Memory B cell (primary cell): ENCODE results near the gene GPC6.

Experiments used
- ATAC-seq: fragments of 150-1000 bp; cut with Tn5 transposase; 2 replicates; pipeline ENCODE4 v1.10.0; 2021; ENCODE audit warnings: low read depth, mild to moderate bottlenecking, moderate library complexity
- DNase-seq, 2 donors: peaks; one replicate each; pipeline ENCODE4 v3.0.0; 2022; ENCODE audit warnings: low spot score in 2 of 2
- H3K27ac Mint-ChIP-seq: one replicate; pipeline ENCODE4 v1.8.0; 2022; ENCODE audit warnings: mild to moderate bottlenecking, moderate library complexity, mixed read lengths
- H3K27me3 Mint-ChIP-seq: one replicate; pipeline ENCODE4 v1.8.0; 2022; ENCODE audit warnings: mixed read lengths
- H3K36me3 Mint-ChIP-seq: one replicate; pipeline ENCODE4 v1.8.0; 2022; ENCODE audit warnings: mild to moderate bottlenecking, mixed read lengths
- H3K4me1 Mint-ChIP-seq: one replicate; pipeline ENCODE4 v1.8.0; 2022; ENCODE audit warnings: mixed read lengths
- H3K4me3 Mint-ChIP-seq: one replicate; pipeline ENCODE4 v1.8.0; 2022; ENCODE audit warnings: mild to moderate bottlenecking, moderate library complexity, mixed read lengths
- H3K9me3 Mint-ChIP-seq: one replicate; pipeline ENCODE4 v1.8.0; 2022; ENCODE audit warnings: mixed read lengths

GPC6 gene

DNA sequence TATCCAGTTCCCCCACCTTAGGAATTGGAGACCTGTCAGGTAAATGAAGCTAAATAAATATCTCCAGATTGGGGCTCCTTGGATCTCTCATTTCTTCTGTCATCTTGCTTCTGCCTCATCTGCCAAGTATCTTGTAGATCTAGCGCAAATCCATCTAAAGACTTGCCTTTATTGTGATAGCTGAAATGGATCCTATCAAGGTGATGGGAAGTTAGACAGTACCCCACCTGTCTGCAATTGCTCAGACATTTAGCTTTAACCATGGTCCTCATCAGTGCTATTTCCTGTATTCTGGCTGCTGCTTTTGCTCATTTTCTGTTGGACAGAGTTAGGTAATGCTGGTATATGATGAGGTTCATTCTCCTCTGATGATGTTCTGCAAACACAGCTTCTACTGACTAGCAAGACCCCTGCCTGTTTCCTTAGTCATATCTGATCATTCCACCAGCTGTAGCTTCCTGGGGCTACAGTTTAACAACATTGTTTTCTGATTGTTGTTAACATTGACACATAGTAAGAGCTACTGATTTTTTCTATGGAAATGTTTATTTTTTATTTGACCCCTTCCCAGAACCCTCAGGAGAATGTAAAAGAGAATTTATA, 912.9 kb downstream of the GPC6 start:
- Mint-ChIP-seq H3K27ac (no peak overlapping the region), H3K27me3 (no peaks in the 10 kb centered on the region), H3K4me3 (no peak overlapping the region), H3K9me3 (no peaks in the 10 kb centered on the region), H3K4me1 (no peaks in the 10 kb centered on the region), H3K36me3 (no peaks in the 10 kb centered on the region)
- DNase-seq = no peak
- ATAC-seq = no peak

DNA sequence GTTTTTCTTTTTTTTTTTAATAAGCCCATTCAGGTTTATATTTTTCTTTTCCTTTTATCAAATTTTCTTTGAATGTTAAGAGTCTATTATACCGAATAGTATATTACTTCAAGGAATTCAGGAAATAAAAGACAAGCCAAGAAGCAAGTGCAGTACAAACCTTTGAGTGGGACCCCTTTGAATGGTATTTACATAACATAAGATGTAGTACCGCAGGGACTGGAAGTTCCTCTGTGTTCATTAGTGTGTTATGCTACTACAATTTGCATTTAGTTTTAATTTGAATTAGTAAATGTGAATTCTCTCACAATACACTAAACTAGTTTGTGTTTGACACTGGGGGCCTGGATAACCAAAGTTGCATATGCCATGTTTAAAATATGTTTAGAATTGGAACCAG, 913.4 kb downstream of the GPC6 start:
- Mint-ChIP-seq H3K36me3 (no peaks in the 10 kb centered on the region), H3K4me1 (no peaks in the 10 kb centered on the region), H3K27ac (no peak overlapping the region), H3K27me3 (no peaks in the 10 kb centered on the region), H3K4me3 (no peak overlapping the region), H3K9me3 (no peaks in the 10 kb centered on the region)
- ATAC-seq = no peak
- no peak for DNase-seq

GRCh38 chr13:94140511-94140910, 913.9 kb downstream of the GPC6 start:
- DNase-seq (no peak), ATAC-seq (no peak)
- Mint-ChIP-seq H3K27ac (no peak overlapping the region), H3K9me3 (no peaks in the 10 kb centered on the region), H3K27me3 (no peaks in the 10 kb centered on the region), H3K36me3 (no peaks in the 10 kb centered on the region), H3K4me3 (no peak overlapping the region), H3K4me1 (no peaks in the 10 kb centered on the region)

- no peak for ATAC-seq
- H3K9me3 Mint-ChIP-seq = no peaks in the 10 kb centered on the region
- no peaks in the 10 kb centered on the region for H3K36me3 Mint-ChIP-seq
- H3K27me3 Mint-ChIP-seq = no peaks in the 10 kb centered on the region
- no peaks in the 10 kb centered on the region for H3K4me1 Mint-ChIP-seq
- no peak overlapping the region for H3K27ac Mint-ChIP-seq
- H3K4me3 Mint-ChIP-seq = no peak overlapping the region
- no peak for DNase-seq
These were observed 917.2 kb downstream of the GPC6 start for GRCh38 chr13:94143624-94144350.

- no peaks in the 10 kb centered on the region for H3K27me3 Mint-ChIP-seq
- H3K4me1 Mint-ChIP-seq = no peaks in the 10 kb centered on the region
- no peak overlapping the region for H3K4me3 Mint-ChIP-seq
- DNase-seq (no peak), ATAC-seq (no peak)
- no peaks in the 10 kb centered on the region for H3K9me3 Mint-ChIP-seq
- no peak overlapping the region for H3K27ac Mint-ChIP-seq
- H3K36me3 Mint-ChIP-seq = no peaks in the 10 kb centered on the region
These were observed 919.4 kb downstream of the GPC6 start for GRCh38 chr13:94145966-94146365.

GRCh38 chr13:94153586-94153985, 927.0 kb downstream of the GPC6 start:
- Mint-ChIP-seq H3K4me3 (no peak overlapping the region), H3K36me3 (no peaks in the 10 kb centered on the region)

GRCh38 chr13:94154367-94154766, 927.8 kb downstream of the GPC6 start:
- Mint-ChIP-seq H3K36me3 (no peaks in the 10 kb centered on the region), H3K4me3 (no peak overlapping the region), H3K27me3 (no peaks in the 10 kb centered on the region), H3K9me3 (peaks cover 1% of the 10 kb centered on the region), H3K4me1 (no peaks in the 10 kb centered on the region), H3K27ac (no peak overlapping the region)
- DNase-seq (no peak), ATAC-seq (no peak)

More at GRCh38 chr13:94153586-94153985, 927.0 kb downstream of the GPC6 start:
- Mint-ChIP-seq H3K27me3 (no peaks in the 10 kb centered on the region), H3K27ac (no peak overlapping the region), H3K9me3 (peaks cover 1% of the 10 kb centered on the region), H3K4me1 (no peaks in the 10 kb centered on the region)
- no peak for ATAC-seq
- DNase-seq = no peak

GRCh38 chr13:94157705-94158218, 931.2 kb downstream of the GPC6 start:
- Mint-ChIP-seq H3K36me3 (no peaks in the 10 kb centered on the region), H3K27me3 (no peaks in the 10 kb centered on the region), H3K4me3 (no peak overlapping the region), H3K9me3 (peaks cover 1% of the 10 kb centered on the region), H3K4me1 (no peaks in the 10 kb centered on the region), H3K27ac (no peak overlapping the region)
- DNase-seq (no peak), ATAC-seq (no peak)

DNA sequence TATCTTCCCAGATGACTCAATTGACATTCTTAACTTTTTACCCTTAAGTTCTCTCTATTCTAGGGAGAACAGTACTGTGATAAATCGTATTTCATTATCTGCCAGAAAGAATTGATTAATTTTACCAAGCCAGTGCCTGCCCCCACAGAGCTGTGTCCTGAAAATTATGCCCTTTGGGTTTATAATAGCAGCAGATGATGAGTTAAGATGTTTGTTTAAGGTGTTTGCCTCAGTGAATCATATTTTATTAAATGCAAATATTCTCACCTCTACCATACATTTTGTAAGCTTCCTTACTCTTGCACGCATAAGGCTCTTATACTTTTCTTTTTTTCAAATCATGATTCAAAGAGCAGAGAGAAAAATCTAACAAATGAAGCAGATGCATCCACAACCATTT, 934.3 kb downstream of the GPC6 start:
- H3K9me3 Mint-ChIP-seq = peaks cover 1% of the 10 kb centered on the region
- H3K27me3 Mint-ChIP-seq = no peaks in the 10 kb centered on the region
- DNase-seq = no peak
- H3K4me1 Mint-ChIP-seq = no peaks in the 10 kb centered on the region
- no peak overlapping the region for H3K4me3 Mint-ChIP-seq
- no peak for ATAC-seq
- no peaks in the 10 kb centered on the region for H3K36me3 Mint-ChIP-seq
- no peak overlapping the region for H3K27ac Mint-ChIP-seq

GRCh38 chr13:94162289-94162688, 935.7 kb downstream of the GPC6 start:
- H3K27ac Mint-ChIP-seq = no peak overlapping the region
- no peak overlapping the region for H3K4me3 Mint-ChIP-seq
- ATAC-seq (no peak), DNase-seq (no peak)
- H3K27me3 Mint-ChIP-seq = no peaks in the 10 kb centered on the region
- H3K9me3 Mint-ChIP-seq = peaks cover under 1% of the 10 kb centered on the region
- H3K36me3 Mint-ChIP-seq = no peaks in the 10 kb centered on the region
- H3K4me1 Mint-ChIP-seq = no peaks in the 10 kb centered on the region

DNA sequence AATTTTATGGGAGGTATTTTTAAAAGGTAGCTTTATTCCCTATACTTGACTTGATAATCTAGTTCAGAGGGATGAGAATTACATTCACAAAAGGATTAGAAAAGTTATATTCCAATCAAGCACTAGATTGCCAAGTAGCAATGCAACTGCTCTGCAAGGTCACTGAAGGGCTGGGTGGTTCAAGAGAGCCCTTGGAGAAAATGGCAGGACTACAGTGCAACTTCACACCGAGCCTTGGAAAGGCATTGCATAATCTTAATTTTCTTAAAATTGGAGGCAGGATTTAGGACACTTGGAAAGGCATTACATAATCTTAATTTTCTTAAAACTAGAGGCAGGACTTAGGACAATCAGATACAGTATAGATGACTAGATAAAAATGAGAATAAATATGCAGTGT, 936.9 kb downstream of the GPC6 start:
- Mint-ChIP-seq H3K9me3 (peaks cover 2% of the 10 kb centered on the region), H3K27ac (no peak overlapping the region), H3K36me3 (no peaks in the 10 kb centered on the region), H3K4me3 (no peak overlapping the region), H3K4me1 (no peaks in the 10 kb centered on the region), H3K27me3 (no peaks in the 10 kb centered on the region)
- DNase-seq (no peak), ATAC-seq (no peak)

- Mint-ChIP-seq H3K27ac (no peak overlapping the region), H3K27me3 (no peaks in the 10 kb centered on the region), H3K4me3 (no peak overlapping the region), H3K4me1 (no peaks in the 10 kb centered on the region), H3K9me3 (peaks cover 2% of the 10 kb centered on the region), H3K36me3 (no peaks in the 10 kb centered on the region)
- DNase-seq (no peak), ATAC-seq (no peak)
These were observed 942.3 kb downstream of the GPC6 start for GRCh38 chr13:94168783-94169453.

DNA sequence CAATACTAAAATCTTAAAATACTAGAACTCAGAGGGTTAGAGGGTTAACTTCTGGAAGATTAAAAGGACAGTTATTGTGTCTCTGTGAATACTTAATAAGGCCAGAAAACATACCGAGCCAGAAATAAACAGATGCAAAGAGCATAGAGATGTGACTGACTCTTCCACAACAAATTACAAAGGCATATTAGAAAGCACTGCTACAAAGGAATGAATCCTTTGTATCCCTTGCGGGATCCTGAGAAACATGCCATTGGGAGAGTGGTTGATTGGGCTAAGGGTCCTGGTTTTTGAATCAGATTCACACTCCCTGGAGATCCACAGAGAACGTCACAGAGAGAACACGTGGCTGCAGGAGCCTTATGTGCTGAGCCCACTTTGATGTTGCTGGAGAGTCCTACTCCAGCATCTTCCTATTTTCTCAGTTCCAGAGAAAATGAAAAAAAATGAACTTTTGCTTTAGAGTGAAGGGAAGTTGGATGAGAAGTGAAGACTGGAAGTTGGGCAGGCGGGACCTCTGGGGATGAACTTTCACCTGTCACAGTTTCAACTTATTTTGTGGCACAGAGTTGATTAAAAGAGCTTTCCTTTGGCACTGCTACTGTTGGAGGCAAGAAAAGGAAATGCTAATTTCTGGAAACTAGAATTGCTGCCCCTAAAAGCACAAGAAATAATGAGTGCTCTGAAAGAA, 943.0 kb downstream of the GPC6 start:
- no peak for DNase-seq
- H3K27me3 Mint-ChIP-seq = no peaks in the 10 kb centered on the region
- no peak overlapping the region for H3K27ac Mint-ChIP-seq
- ATAC-seq = no peak
- no peaks in the 10 kb centered on the region for H3K4me1 Mint-ChIP-seq
- no peaks in the 10 kb centered on the region for H3K36me3 Mint-ChIP-seq
- H3K4me3 Mint-ChIP-seq = no peak overlapping the region
- H3K9me3 Mint-ChIP-seq = peaks cover 2% of the 10 kb centered on the region

GRCh38 chr13:94170145-94170571, 943.6 kb downstream of the GPC6 start:
- Mint-ChIP-seq H3K27ac (no peak overlapping the region), H3K4me1 (no peaks in the 10 kb centered on the region), H3K36me3 (no peaks in the 10 kb centered on the region), H3K4me3 (no peak overlapping the region), H3K27me3 (no peaks in the 10 kb centered on the region), H3K9me3 (peaks cover 2% of the 10 kb centered on the region)
- no peak for DNase-seq
- ATAC-seq = no peak
